Renal pelvis (tissue), 3 donors: ENCODE data around the gene IMP3. TPM values are rescaled to one million over a fixed set of nuclear protein-coding genes. Genes with fewer than 3 reads are reported as not detected.

Experiments used
- polyA plus RNA-seq, 3 donors: library from polyadenylated mRNA; unstranded; fragments of 120-200 nt; gene quantifications; one replicate each; pipeline ENCODE4 v1.2.1, GENCODE V29; 2013; ENCODE audit not compliant: insufficient read length in 3 of 3

Gene IMP3
- polyA plus RNA-seq, 3 donors = 58.0 to 64.5 (median 59.2) TPM

Other genes with a start within 250 kb of the IMP3 start
- gene SIN3A, start 188.5 kb downstream of the IMP3 start, polyA plus RNA-seq = 10 to 100 TPM; 56.2 to 59.8 (median 56.3) TPM
- 10 to 100 TPM; 39.1 to 45.9 (median 42.1) TPM for gene PTPN9, start 60.9 kb downstream of the IMP3 start, polyA plus RNA-seq
- gene SNUPN, start 14.5 kb downstream of the IMP3 start, polyA plus RNA-seq = 10 to 100 TPM; 25.0 to 32.6 (median 28.9) TPM
- gene SNX33, start 7.7 kb upstream of the IMP3 start, polyA plus RNA-seq = 10 to 100 TPM; 20.8 to 22.4 (median 22.3) TPM
- 10 to 100 TPM in 2 of 3 donors, 1 to 10 TPM in 1; 6.4 to 11.0 (median 10.2) TPM for gene CSPG4, start 72.6 kb upstream of the IMP3 start, polyA plus RNA-seq
- gene UBE2Q2, start 203.2 kb upstream of the IMP3 start, polyA plus RNA-seq = 10 to 100 TPM; 40.8 to 44.8 (median 43.4) TPM